ENCODE data around the gene HEG1.

The HEG1 gene

GRCh38 chr3:124923833-124924232 is 132.0 kb downstream of the HEG1 start:
- Histone ChIP-seq H3K4me2 (ENCODE audit: low read depth, low read length) (no peak overlapping the region), H2AFZ (ENCODE audit: low read length) (no peak overlapping the region), H4K20me1 (ENCODE audit: insufficient read depth, low read length) (no peaks in the 10 kb centered on the region), H3K27ac (ENCODE audit: low read length) (no peak overlapping the region), H3K4me3 (ENCODE audit: low read length) (no peak overlapping the region), H3F3A (ENCODE audit: insufficient read depth, low read length) (peaks cover 6% of the 10 kb centered on the region; the same call in 1 of the 2 replicates), H3K36me3 (replicated peaks; ENCODE audit: insufficient read depth, low read length) (no peaks in the 10 kb centered on the region), H3K27me3 (replicated peaks; ENCODE audit: insufficient read depth, low read length) (peaks cover 13% of the 10 kb centered on the region; the same call in 1 of the 2 replicates), H3K9me3 (replicated peaks; ENCODE audit: insufficient read depth, low read length) (no peaks in the 10 kb centered on the region), H3K79me2 (ENCODE audit: low read length) (no peaks in the 10 kb centered on the region), H3K9me2 (replicated peaks; ENCODE audit: insufficient read depth, low read length) (no peaks in the 10 kb centered on the region), H3K9ac (ENCODE audit: low read length) (no peak overlapping the region), H3K4me1 (ENCODE audit: low read length) (peaks cover 7% of the 10 kb centered on the region; the same call in 1 of the 2 replicates)
- DNase-seq = no peak
- TF ChIP-seq EZH2 (optimal IDR thresholded peaks at IDR 0.05; ENCODE audit: low read depth, low read length) (no peak), CTCF (IDR thresholded peaks at IDR 0.05; ENCODE audit: low read length) (no peak), EZH2phosphoT487 (IDR thresholded peaks at IDR 0.05; ENCODE audit: low read length) (no peak)

DNA sequence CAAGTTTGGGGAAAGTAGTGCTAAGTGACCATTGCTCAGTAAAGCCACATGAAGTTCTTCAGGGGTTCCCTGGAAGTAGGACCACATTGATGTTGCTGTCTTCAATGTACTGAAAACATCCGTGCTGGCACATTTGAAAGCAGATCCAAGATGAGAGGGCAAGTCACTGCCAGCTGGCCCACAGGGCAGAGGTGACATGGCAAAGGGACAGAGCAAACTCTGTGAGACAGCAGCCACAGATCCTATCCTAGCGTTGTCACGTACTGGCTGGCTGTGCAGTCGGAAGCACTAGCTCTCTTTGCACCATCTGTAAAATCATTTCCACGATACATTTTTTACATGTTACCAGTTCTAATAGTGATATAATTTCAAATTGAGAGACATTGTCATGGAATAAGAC is 135.1 kb downstream of the HEG1 start:
- no peaks in the 10 kb centered on the region for H3K36me3 ChIP-seq (replicated peaks; ENCODE audit: insufficient read depth, low read length)
- no peaks in the 10 kb centered on the region for H4K20me1 ChIP-seq (ENCODE audit: insufficient read depth, low read length)
- H3K9me3 ChIP-seq (replicated peaks; ENCODE audit: insufficient read depth, low read length) = no peaks in the 10 kb centered on the region
- no peak overlapping the region for H2AFZ ChIP-seq (ENCODE audit: low read length)
- no peaks in the 10 kb centered on the region for H3F3A ChIP-seq (ENCODE audit: insufficient read depth, low read length)
- no peaks in the 10 kb centered on the region for H3K79me2 ChIP-seq (ENCODE audit: low read length)
- H3K4me1 ChIP-seq (ENCODE audit: low read length) = no peaks in the 10 kb centered on the region
- TF ChIP-seq CTCF (IDR thresholded peaks at IDR 0.05; ENCODE audit: low read length) (no peak), EZH2phosphoT487 (IDR thresholded peaks at IDR 0.05; ENCODE audit: low read length) (no peak), EZH2 (optimal IDR thresholded peaks at IDR 0.05; ENCODE audit: low read depth, low read length) (no peak)
- H3K27me3 ChIP-seq (replicated peaks; ENCODE audit: insufficient read depth, low read length) = peaks cover 5% of the 10 kb centered on the region; the same call in 1 of the 2 replicates
- no peak overlapping the region for H3K9ac ChIP-seq (ENCODE audit: low read length)
- DNase-seq = no peak
- H3K4me2 ChIP-seq (ENCODE audit: low read depth, low read length) = no peak overlapping the region
- no peak overlapping the region for H3K27ac ChIP-seq (ENCODE audit: low read length)
- H3K9me2 ChIP-seq (replicated peaks; ENCODE audit: insufficient read depth, low read length) = no peaks in the 10 kb centered on the region
- no peak overlapping the region for H3K4me3 ChIP-seq (ENCODE audit: low read length)

GRCh38 chr3:124919756-124920155 is 136.0 kb downstream of the HEG1 start:
- TF ChIP-seq EZH2 (optimal IDR thresholded peaks at IDR 0.05; ENCODE audit: low read depth, low read length) (no peak), CTCF (IDR thresholded peaks at IDR 0.05; ENCODE audit: low read length) (no peak), EZH2phosphoT487 (IDR thresholded peaks at IDR 0.05; ENCODE audit: low read length) (no peak)
- Histone ChIP-seq H3K4me2 (ENCODE audit: low read depth, low read length) (no peak overlapping the region), H3K9ac (ENCODE audit: low read length) (no peak overlapping the region), H3K9me3 (replicated peaks; ENCODE audit: insufficient read depth, low read length) (no peaks in the 10 kb centered on the region), H4K20me1 (ENCODE audit: insufficient read depth, low read length) (no peaks in the 10 kb centered on the region), H3K4me1 (ENCODE audit: low read length) (no peaks in the 10 kb centered on the region), H3F3A (ENCODE audit: insufficient read depth, low read length) (no peaks in the 10 kb centered on the region), H3K36me3 (replicated peaks; ENCODE audit: insufficient read depth, low read length) (no peaks in the 10 kb centered on the region), H3K27ac (ENCODE audit: low read length) (no peak overlapping the region), H3K9me2 (replicated peaks; ENCODE audit: insufficient read depth, low read length) (no peaks in the 10 kb centered on the region), H3K4me3 (ENCODE audit: low read length) (no peak overlapping the region), H2AFZ (ENCODE audit: low read length) (no peak overlapping the region), H3K27me3 (replicated peaks; ENCODE audit: insufficient read depth, low read length) (peaks cover 5% of the 10 kb centered on the region; the same call in 1 of the 2 replicates), H3K79me2 (ENCODE audit: low read length) (no peaks in the 10 kb centered on the region)
- no peak for DNase-seq
